H9 (cell line): ENCODE measurements around the gene AVPR1A. TPM values are rescaled to one million over a fixed set of nuclear protein-coding genes. Genes with fewer than 3 reads are reported as not detected.

Source experiments
- DNase-seq: peaks from one replicate; pipeline ENCODE4 v3.0.0-alpha.2; 2017
- H2AFZ ChIP-seq: one replicate; pipeline ENCODE4 v1.6.1; 2013; ENCODE audit warnings: mild to moderate bottlenecking, low read length, control low read depth, moderate library complexity
- H2AK5ac ChIP-seq: 2 replicates; pipeline ENCODE4 v1.6.1; 2013; ENCODE audit warnings: low read length, control low read depth, mixed read lengths; ENCODE audit not compliant: insufficient read length
- H2BK120ac ChIP-seq: one replicate; pipeline ENCODE4 v1.6.1; 2013; ENCODE audit warnings: low read depth, mild to moderate bottlenecking, low read length, control low read depth, inconsistent platforms; ENCODE audit not compliant: poor library complexity, severe bottlenecking
- H2BK12ac ChIP-seq: 2 replicates; pipeline ENCODE4 v1.6.1; 2013; ENCODE audit warnings: low read length, control low read depth, mixed read lengths, low read depth; ENCODE audit not compliant: insufficient read length
- H2BK15ac ChIP-seq: 2 replicates; pipeline ENCODE4 v1.6.1; 2013; ENCODE audit warnings: low read depth, low read length, control low read depth
- H2BK20ac ChIP-seq: one replicate; pipeline ENCODE4 v1.6.1; 2013; ENCODE audit warnings: low read depth, mild to moderate bottlenecking, low read length, control low read depth, inconsistent platforms; ENCODE audit not compliant: poor library complexity, severe bottlenecking
- H2BK5ac ChIP-seq: 2 replicates; pipeline ENCODE4 v1.6.1; 2013; ENCODE audit warnings: low read length, control low read depth, mixed read lengths; ENCODE audit not compliant: insufficient read length
- H3K14ac ChIP-seq: 2 replicates; pipeline ENCODE4 v1.6.1; 2013; ENCODE audit warnings: low read length, control low read depth; ENCODE audit not compliant: insufficient read depth
- H3K18ac ChIP-seq: 2 replicates; pipeline ENCODE4 v1.6.1; 2013; ENCODE audit warnings: low read depth, mild to moderate bottlenecking, mixed read lengths, low read length, control low read depth; ENCODE audit not compliant: insufficient read length
- H3K23ac ChIP-seq: 2 replicates; pipeline ENCODE4 v1.6.1; 2013; ENCODE audit warnings: low read length, control low read depth, mixed read lengths, low read depth; ENCODE audit not compliant: insufficient read length
- H3K23me2 ChIP-seq: 2 replicates; pipeline ENCODE4 v1.6.1; 2013; ENCODE audit warnings: low read depth, mild to moderate bottlenecking, mixed read lengths, low read length, control low read depth; ENCODE audit not compliant: insufficient read length, poor library complexity, severe bottlenecking
- H3K27ac ChIP-seq: 2 replicates; pipeline ENCODE4 v1.5.1; 2013; ENCODE audit warnings: low read length, control low read depth, mixed read lengths, low read depth; ENCODE audit not compliant: insufficient read length
- H3K27me3 ChIP-seq: 2 replicates; pipeline ENCODE4 v1.6.1; 2013; ENCODE audit warnings: low read length, control low read depth, inconsistent platforms; ENCODE audit not compliant: insufficient read depth
- H3K4ac ChIP-seq: 2 replicates; pipeline ENCODE4 v1.6.1; 2013; ENCODE audit warnings: low read depth, mild to moderate bottlenecking, control low read depth, inconsistent platforms, low read length, moderate library complexity
- H3K4me1 ChIP-seq: 2 replicates; pipeline ENCODE4 v1.6.1; 2013; ENCODE audit warnings: low read length, control low read depth, inconsistent platforms; ENCODE audit not compliant: insufficient read depth
- H3K4me2 ChIP-seq: 2 replicates; pipeline ENCODE4 v1.6.1; 2013; ENCODE audit warnings: low read length, control low read depth, mixed read lengths; ENCODE audit not compliant: insufficient read length, insufficient read depth
- H3K56ac ChIP-seq: 2 replicates; pipeline ENCODE4 v1.6.1; 2013; ENCODE audit warnings: low read depth, mild to moderate bottlenecking, mixed read lengths, low read length, control low read depth; ENCODE audit not compliant: insufficient read length
- H3K79me1 ChIP-seq: 2 replicates; pipeline ENCODE4 v1.6.1; 2013; ENCODE audit warnings: low read depth, mild to moderate bottlenecking, moderate library complexity, low read length, control low read depth, inconsistent platforms; ENCODE audit not compliant: insufficient read depth, poor library complexity, severe bottlenecking
- H3K79me2 ChIP-seq: 2 replicates; pipeline ENCODE4 v1.6.1; 2013; ENCODE audit warnings: low read length, control low read depth, inconsistent platforms; ENCODE audit not compliant: insufficient read depth
- H3K9ac ChIP-seq: 2 replicates; pipeline ENCODE4 v1.6.1; 2013; ENCODE audit warnings: low read length, control low read depth, mixed read lengths; ENCODE audit not compliant: insufficient read length; ENCODE audit errors: extremely low read depth
- H3K9me3 ChIP-seq: one replicate; pipeline ENCODE4 v1.6.1; 2013; ENCODE audit warnings: low read depth, low read length, inconsistent platforms; ENCODE audit not compliant: control insufficient read depth
- H3T11ph ChIP-seq: one replicate; pipeline ENCODE4 v1.6.1; 2013; ENCODE audit warnings: mild to moderate bottlenecking, low read length, control low read depth, inconsistent platforms
- H4K20me1 ChIP-seq: one replicate; pipeline ENCODE4 v1.6.1; 2013; ENCODE audit not compliant: control insufficient read depth, insufficient read length, insufficient read depth
- H4K5ac ChIP-seq: 2 replicates; pipeline ENCODE4 v1.6.1; 2013; ENCODE audit warnings: low read depth, mild to moderate bottlenecking, mixed read lengths, low read length, control low read depth; ENCODE audit not compliant: insufficient read length
- H4K8ac ChIP-seq: replicated peaks from 2 replicates; pipeline ENCODE4 v1.6.1; 2013; ENCODE audit warnings: low read length, control low read depth, mixed read lengths, low read depth; ENCODE audit not compliant: insufficient read length
- H4K91ac ChIP-seq: 2 replicates; pipeline ENCODE4 v1.6.1; 2013; ENCODE audit warnings: low read depth, mild to moderate bottlenecking, moderate library complexity, mixed read lengths, low read length, control low read depth; ENCODE audit not compliant: insufficient read length
- H3K27ac Mint-ChIP-seq, 3 experiments: 2 replicates in 2 of 3; 3 replicates in 1 of 3; pipeline ENCODE4 v1.8.0; 2020 to 2021; ENCODE audit warnings: mixed read lengths in 3 of 3, mild to moderate bottlenecking in 1 of 3, moderate library complexity in 1 of 3
- H3K27me3 Mint-ChIP-seq: 2 replicates; pipeline ENCODE4 v1.8.0; 2021; ENCODE audit warnings: low read depth, mild to moderate bottlenecking, moderate library complexity, mixed read lengths
- H3K36me3 Mint-ChIP-seq, 3 experiments: 2 replicates in 2 of 3; 3 replicates in 1 of 3; pipeline ENCODE4 v1.8.0; 2020 to 2021; ENCODE audit warnings: low read depth in 3 of 3, mixed read lengths in 3 of 3; ENCODE audit not compliant: insufficient read depth in 1 of 3
- H3K4me1 Mint-ChIP-seq, 2 experiments: 2 replicates each; pipeline ENCODE4 v1.8.0; 2020; ENCODE audit warnings: mixed read lengths in 2 of 2
- H3K4me3 Mint-ChIP-seq, 2 experiments: 2 replicates in 1 of 2; 3 replicates in 1 of 2; pipeline ENCODE4 v1.8.0; 2020 to 2021; ENCODE audit warnings: mild to moderate bottlenecking in 2 of 2, mixed read lengths in 2 of 2, moderate library complexity in 1 of 2
- H3K9me3 Mint-ChIP-seq, 2 experiments: 2 replicates in 1 of 2; 3 replicates in 1 of 2; pipeline ENCODE4 v1.8.0; 2020; ENCODE audit warnings: mild to moderate bottlenecking in 2 of 2, mixed read lengths in 2 of 2, moderate library complexity in 1 of 2
- CTCF ChIP-seq: fragments of 200-600 bp; sonication (generic); conservative IDR thresholded peaks from 3 replicates; pipeline ENCODE4 v1.8.0; 2021; ENCODE audit warnings: antibody characterized with exemption, mild to moderate bottlenecking
- WGBS: extraction: QIAGEN DNeasy Blood & Tissue Kit; methylation state at CpG from one replicate; pipeline ENCODE4 v1.1.7; 2013; ENCODE audit warnings: missing lambda C conversion rate, low lambda C conversion rate, mixed read lengths; ENCODE audit not compliant: insufficient read length; ENCODE audit errors: extremely low coverage; 5-methylcytosine and 5-hydroxymethylcytosine counted together
- total RNA-seq: library from RNA; stranded (reverse); gene quantifications from 2 replicates; pipeline ENCODE4 v1.2.1, GENCODE V29; 2021

Gene AVPR1A
- total RNA-seq, 1 experiment from 2014 or later: 0.13 TPM

GRCh38 chr12:63129927-63130326 lies 21.1 kb downstream of the AVPR1A start:
- TF ChIP-seq CTCF: no peak

More at GRCh38 chr12:63129927-63130326, 21.1 kb downstream of the AVPR1A start:
- Histone ChIP-seq H3K56ac (no peak overlapping the region), H3T11ph (no peak overlapping the region), H4K8ac (no peak overlapping the region), H3K4me1 (no peaks in the 10 kb centered on the region), H2AK5ac (no peak overlapping the region), H3K27ac (no peak overlapping the region), H3K9ac (no peak overlapping the region), H4K91ac (no peak overlapping the region), H2BK20ac (no peak overlapping the region), H3K79me1 (no peaks in the 10 kb centered on the region), H3K4ac (no peak overlapping the region), H2BK5ac (no peak overlapping the region), H3K4me2 (no peak overlapping the region), H2BK120ac (no peak overlapping the region), H3K79me2 (no peaks in the 10 kb centered on the region), H2BK15ac (no peak overlapping the region), H2AFZ (no peak overlapping the region), H3K23ac (no peak overlapping the region), H3K23me2 (no peaks in the 10 kb centered on the region), H3K14ac (no peak overlapping the region), H4K5ac (no peak overlapping the region), H3K18ac (no peak overlapping the region), H3K27me3 (no peaks in the 10 kb centered on the region), H3K9me3 (no peaks in the 10 kb centered on the region), H4K20me1 (no peaks in the 10 kb centered on the region), H2BK12ac (no peak overlapping the region)
- no peaks in the 10 kb centered on the region; the same call in 1 of the 2 replicates for H3K27me3 Mint-ChIP-seq
- DNase-seq: no peak
- H3K36me3 Mint-ChIP-seq: no peaks in the 10 kb centered on the region
- H3K4me3 Mint-ChIP-seq: no peak overlapping the region
- WGBS: no CpG with 5 or more reads among the region's 2 CpGs
- H3K9me3 Mint-ChIP-seq: no peaks in the 10 kb centered on the region
- no peak overlapping the region for H3K27ac Mint-ChIP-seq
- no peaks in the 10 kb centered on the region for H3K4me1 Mint-ChIP-seq
